ENCODE results near the gene IGFALS. TPM values are rescaled to one million over a fixed set of nuclear protein-coding genes. Genes with fewer than 3 reads are reported as not detected.

IGFALS gene
- total RNA-seq, 4 donors from 2014 or later: 0.47 to 1.1 (median 0.67) TPM; not detected in 1

DNA sequence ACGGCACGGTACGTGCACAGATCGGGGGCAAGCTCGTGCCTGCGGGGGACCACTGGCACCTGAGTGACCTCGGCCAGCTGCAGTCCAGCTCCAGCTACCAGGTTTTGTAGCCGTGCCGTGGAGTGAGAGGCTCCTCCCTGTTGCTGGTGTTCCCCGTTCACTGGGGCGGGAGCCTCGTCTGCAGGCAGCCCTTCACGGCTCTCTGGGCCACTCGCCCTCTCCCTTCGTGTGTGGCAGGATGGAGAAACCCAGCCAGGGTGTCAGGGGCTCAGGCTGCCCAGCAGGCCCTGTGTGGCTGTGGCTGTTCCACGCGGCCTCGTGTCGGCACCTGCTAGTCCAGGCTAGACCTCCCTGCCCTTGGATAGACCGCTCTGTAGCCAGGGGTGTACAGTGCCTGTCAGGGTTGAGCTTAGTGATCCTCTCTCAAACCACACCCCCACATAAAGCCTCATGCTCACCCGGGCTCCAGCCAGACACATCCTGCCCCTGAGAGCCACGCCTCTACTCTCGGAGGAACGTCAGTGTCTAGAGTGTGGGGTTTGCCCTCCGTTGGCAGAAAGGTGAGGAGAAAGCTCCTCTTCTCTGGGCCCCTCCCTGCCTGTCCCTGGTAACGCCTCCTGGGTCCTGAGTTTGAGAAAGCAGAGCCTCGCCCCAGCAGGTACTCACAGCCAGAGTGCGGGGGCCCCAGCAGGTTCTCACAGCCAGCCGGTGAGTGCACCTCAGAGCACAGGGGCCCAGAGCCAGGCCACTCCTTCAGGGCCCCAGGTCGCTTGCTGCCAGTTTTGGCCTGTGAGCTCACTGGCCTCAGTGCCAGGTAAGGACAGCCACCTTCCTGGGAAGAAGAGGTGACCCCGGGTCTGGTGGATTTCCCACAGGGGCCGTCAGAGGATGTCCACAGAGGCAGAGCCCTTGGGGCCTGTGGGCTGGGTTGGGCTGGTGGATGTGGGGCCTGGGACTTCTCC is 49.8 kb downstream of the IGFALS start:
- WGBS, 2 donors (ENCODE audit: low coverage in 1 of 2): 93% methylated on average over 5 of the region's 32 CpGs; no CpG with 5 or more reads in 1 of the 2 donors
- H3K36me3 ChIP-seq: peaks cover 0 to 84% of the 10 kb centered on the region in 2 donors

DNA sequence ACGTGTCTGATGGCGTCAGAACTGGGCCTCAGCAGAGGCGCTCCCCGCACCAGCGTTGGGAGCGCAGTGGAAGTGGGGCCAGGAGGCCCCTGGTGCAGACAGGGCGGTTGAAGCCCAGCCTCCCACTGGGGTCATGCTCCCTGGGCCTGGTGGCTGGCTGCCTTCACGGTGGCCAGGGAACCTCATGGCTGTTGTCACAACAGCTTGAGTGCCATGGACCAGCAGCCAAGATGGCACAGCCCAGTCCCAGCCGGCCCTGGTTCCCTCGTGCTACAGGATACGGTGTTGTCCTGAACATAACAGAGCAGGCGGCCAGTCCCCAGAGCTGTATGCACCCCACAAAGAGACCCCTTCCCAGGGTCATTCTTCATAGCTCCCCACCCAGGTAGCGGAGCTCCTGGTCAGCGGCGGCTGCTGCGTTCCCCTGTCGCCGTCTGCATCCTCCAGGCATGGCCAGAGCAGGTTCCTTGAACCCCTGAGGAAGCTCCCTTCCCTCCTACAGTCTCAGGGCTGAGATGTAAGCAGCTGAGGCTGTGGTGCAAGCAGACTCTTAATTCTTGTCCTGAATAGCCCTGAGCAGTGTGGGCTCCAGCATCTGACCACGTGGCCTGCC is 51.8 kb downstream of the IGFALS start:
- 100% methylated on average over 2 of the region's 19 CpGs; no CpG with 5 or more reads in 1 of the 2 donors for WGBS, 2 donors (ENCODE audit: low coverage in 1 of 2)
- Histone ChIP-seq H3K27me3 (no peaks in the 10 kb centered on the region), H3K9me3 (no peaks in the 10 kb centered on the region), H3K36me3 (peaks cover 0 to 64% of the 10 kb centered on the region in 2 donors), H3K4me1 (no peaks in the 10 kb centered on the region), H3K27ac (no peak overlapping the region), H3K4me3 (no peak overlapping the region)
- ATAC-seq: no peak
- TF ChIP-seq POLR2AphosphoS5 (IDR thresholded peaks at IDR 0.05) (no peak), POLR2A (IDR thresholded peaks at IDR 0.05) (no peak), EP300 (IDR thresholded peaks at IDR 0.05) (no peak)
- TF ChIP-seq, protein P1, sequence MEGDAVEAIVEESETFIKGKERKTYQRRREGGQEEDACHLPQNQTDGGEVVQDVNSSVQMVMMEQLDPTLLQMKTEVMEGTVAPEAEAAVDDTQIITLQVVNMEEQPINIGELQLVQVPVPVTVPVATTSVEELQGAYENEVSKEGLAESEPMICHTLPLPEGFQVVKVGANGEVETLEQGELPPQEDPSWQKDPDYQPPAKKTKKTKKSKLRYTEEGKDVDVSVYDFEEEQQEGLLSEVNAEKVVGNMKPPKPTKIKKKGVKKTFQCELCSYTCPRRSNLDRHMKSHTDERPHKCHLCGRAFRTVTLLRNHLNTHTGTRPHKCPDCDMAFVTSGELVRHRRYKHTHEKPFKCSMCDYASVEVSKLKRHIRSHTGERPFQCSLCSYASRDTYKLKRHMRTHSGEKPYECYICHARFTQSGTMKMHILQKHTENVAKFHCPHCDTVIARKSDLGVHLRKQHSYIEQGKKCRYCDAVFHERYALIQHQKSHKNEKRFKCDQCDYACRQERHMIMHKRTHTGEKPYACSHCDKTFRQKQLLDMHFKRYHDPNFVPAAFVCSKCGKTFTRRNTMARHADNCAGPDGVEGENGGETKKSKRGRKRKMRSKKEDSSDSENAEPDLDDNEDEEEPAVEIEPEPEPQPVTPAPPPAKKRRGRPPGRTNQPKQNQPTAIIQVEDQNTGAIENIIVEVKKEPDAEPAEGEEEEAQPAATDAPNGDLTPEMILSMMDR (IDR thresholded peaks at IDR 0.05): no peak

More for the DNA sequence above, 49.8 kb downstream of the IGFALS start:
- no peaks in the 10 kb centered on the region for H3K27me3 ChIP-seq
- H3K4me1 ChIP-seq: no peaks in the 10 kb centered on the region
- H3K27ac ChIP-seq: no peak overlapping the region
- H3K4me3 ChIP-seq: no peak overlapping the region
- no peaks in the 10 kb centered on the region for H3K9me3 ChIP-seq
- ATAC-seq: no peak
- no peak for TF ChIP-seq POLR2AphosphoS5 (IDR thresholded peaks at IDR 0.05)
- no peak for TF ChIP-seq POLR2A (IDR thresholded peaks at IDR 0.05)
- TF ChIP-seq, protein P1 (IDR thresholded peaks at IDR 0.05): no peak
- TF ChIP-seq EP300 (IDR thresholded peaks at IDR 0.05): no peak

DNA sequence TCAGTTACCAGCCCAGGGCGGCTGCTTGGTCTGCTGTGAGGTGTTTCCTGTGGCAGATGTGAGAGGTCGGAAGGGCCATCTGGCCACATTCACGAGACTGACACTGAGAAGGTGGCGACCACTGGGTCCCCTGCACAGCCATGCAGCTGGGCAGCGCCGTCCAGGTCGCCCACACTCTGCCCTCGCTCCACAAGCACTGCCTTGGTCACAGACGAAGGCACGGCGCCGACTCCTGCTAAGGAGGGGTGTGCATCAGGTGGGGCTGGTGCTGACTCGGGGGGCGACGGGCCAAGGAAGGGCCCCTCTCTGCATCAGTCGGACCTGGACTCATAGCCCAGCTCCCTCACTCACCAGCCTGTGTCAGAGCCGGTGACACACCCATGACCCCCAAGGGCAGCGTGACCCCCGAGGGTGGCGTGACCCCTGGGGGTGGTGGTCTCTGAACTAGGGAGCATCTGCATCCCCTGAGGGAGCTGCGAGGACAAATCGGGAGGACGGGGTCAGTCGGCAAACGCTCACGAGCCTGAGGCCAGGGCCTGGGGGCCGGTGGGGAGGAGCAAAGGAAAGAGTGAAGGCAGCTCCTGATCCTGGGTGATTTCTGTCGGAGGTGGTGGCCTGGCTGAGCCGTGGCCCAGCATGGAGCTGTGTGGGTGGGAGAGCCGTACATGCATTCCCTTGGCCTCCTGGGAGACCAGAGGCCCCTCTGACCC is 52.6 kb downstream of the IGFALS start:
- H3K9me3 ChIP-seq: no peaks in the 10 kb centered on the region
- no peak overlapping the region for H3K27ac ChIP-seq
- no peaks in the 10 kb centered on the region for H3K4me1 ChIP-seq
- peaks cover 0 to 56% of the 10 kb centered on the region in 2 donors for H3K36me3 ChIP-seq
- TF ChIP-seq, protein P1 (IDR thresholded peaks at IDR 0.05): no peak
- TF ChIP-seq EP300 (IDR thresholded peaks at IDR 0.05) (no peak), POLR2AphosphoS5 (IDR thresholded peaks at IDR 0.05) (no peak), POLR2A (IDR thresholded peaks at IDR 0.05) (no peak)
- ATAC-seq: no peak
- WGBS, 2 donors (ENCODE audit: low coverage in 1 of 2): 91 to 93% methylated on average over 7 to 10 of the region's 30 CpGs
- H3K4me3 ChIP-seq: no peak overlapping the region
- H3K27me3 ChIP-seq: no peaks in the 10 kb centered on the region

Other genes with a start within 250 kb of the IGFALS start
- 10 to 100 TPM; 18.6 to 36.3 (median 27.2) TPM for gene IFT140, start 181.6 kb downstream of the IGFALS start, total RNA-seq
- 10 to 100 TPM in 2 of 4 donors, 1 to 10 TPM in 2; 9.0 to 15.1 (median 11.3) TPM for gene CRAMP1, start 181.3 kb downstream of the IGFALS start, total RNA-seq
- 10 to 100 TPM; 21.4 to 49.9 (median 31.6) TPM for gene JPT2, start 115.4 kb downstream of the IGFALS start, total RNA-seq
- 10 to 100 TPM; 12.0 to 66.8 (median 33.1) TPM for gene MAPK8IP3, start 87.5 kb downstream of the IGFALS start, total RNA-seq
- gene NME3, start 22.2 kb downstream of the IGFALS start, total RNA-seq: 100 to 1,000 TPM in 1 of 4 donors, 10 to 100 TPM in 3; 49.9 to 106 (median 87.2) TPM
- gene EME2, start 20.9 kb downstream of the IGFALS start, total RNA-seq: 10 to 100 TPM in 1 of 4 donors, 1 to 10 TPM in 3; 4.6 to 20.4 (median 7.7) TPM
- gene MRPS34, start 20.6 kb downstream of the IGFALS start, total RNA-seq: 10 to 100 TPM; 44.4 to 72.8 (median 61.3) TPM
- gene SPSB3, start 11.1 kb downstream of the IGFALS start, total RNA-seq: 10 to 100 TPM; 52.4 to 81.1 (median 75.4) TPM
- 10 to 100 TPM; 64.4 to 92.2 (median 80.6) TPM for gene NUBP2, start 10.7 kb downstream of the IGFALS start, total RNA-seq
- gene HAGH, start 33.1 kb upstream of the IGFALS start, total RNA-seq: 100 to 1,000 TPM; 124 to 245 (median 175) TPM
- gene FAHD1, start 33.5 kb upstream of the IGFALS start, total RNA-seq: 10 to 100 TPM; 22.9 to 44.0 (median 30.2) TPM
- not detected for gene MEIOB, start 78.5 kb upstream of the IGFALS start, total RNA-seq
- gene HS3ST6, start 124.7 kb upstream of the IGFALS start, total RNA-seq: not detected
- gene MSRB1, start 149.5 kb upstream of the IGFALS start, total RNA-seq: 10 to 100 TPM; 23.8 to 53.7 (median 44.8) TPM
- not detected for gene RPL3L, start 161.0 kb upstream of the IGFALS start, total RNA-seq
- gene NDUFB10, start 165.8 kb upstream of the IGFALS start, total RNA-seq: 100 to 1,000 TPM; 214 to 400 (median 243) TPM
- gene RPS2, start 171.1 kb upstream of the IGFALS start, total RNA-seq: 1,000 to 10,000 TPM in 3 of 4 donors, 100 to 1,000 TPM in 1; 899 to 1,585 (median 1,295) TPM
- gene RNF151, start 173.2 kb upstream of the IGFALS start, total RNA-seq: not detected
- 10 to 100 TPM; 26.7 to 38.6 (median 33.2) TPM for gene TBL3, start 178.3 kb upstream of the IGFALS start, total RNA-seq
- 1 to 10 TPM in 2 of 4 donors, not detected in 2; 1.0 to 1.1 TPM for gene NOXO1, start 187.8 kb upstream of the IGFALS start, total RNA-seq
- 10 to 100 TPM; 12.8 to 45.6 (median 25.1) TPM for gene GFER, start 190.5 kb upstream of the IGFALS start, total RNA-seq
- gene SYNGR3, start 196.3 kb upstream of the IGFALS start, total RNA-seq: 1 to 10 TPM in 3 of 4 donors, not detected in 1; 1.2 to 5.1 (median 3.1) TPM
- gene ZNF598, start 216.1 kb upstream of the IGFALS start, total RNA-seq: 10 to 100 TPM; 28.5 to 43.0 (median 34.6) TPM
- gene NPW, start 226.1 kb upstream of the IGFALS start, total RNA-seq: not detected
- 100 to 1,000 TPM in 1 of 4 donors, 10 to 100 TPM in 3; 43.8 to 106 (median 63.8) TPM for gene NHERF2, start 233.2 kb upstream of the IGFALS start, total RNA-seq

Data from gastroesophageal sphincter (tissue), 4 donors.